Bronchial smooth muscle cell (primary cell): ENCODE measurements around the gene POLD2. TPM values are rescaled to one million over a fixed set of nuclear protein-coding genes. Genes with fewer than 3 reads are reported as not detected.

Experiments
- total RNA-seq: library from RNA; depleted of rRNA; stranded (reverse); fragments of >200 nt; gene quantifications from 2 replicates; pipeline ENCODE4 v1.2.1, GENCODE V29; 2014

Gene POLD2
- 57.8 and 61.7 TPM in 2 replicates for total RNA-seq

DNA sequence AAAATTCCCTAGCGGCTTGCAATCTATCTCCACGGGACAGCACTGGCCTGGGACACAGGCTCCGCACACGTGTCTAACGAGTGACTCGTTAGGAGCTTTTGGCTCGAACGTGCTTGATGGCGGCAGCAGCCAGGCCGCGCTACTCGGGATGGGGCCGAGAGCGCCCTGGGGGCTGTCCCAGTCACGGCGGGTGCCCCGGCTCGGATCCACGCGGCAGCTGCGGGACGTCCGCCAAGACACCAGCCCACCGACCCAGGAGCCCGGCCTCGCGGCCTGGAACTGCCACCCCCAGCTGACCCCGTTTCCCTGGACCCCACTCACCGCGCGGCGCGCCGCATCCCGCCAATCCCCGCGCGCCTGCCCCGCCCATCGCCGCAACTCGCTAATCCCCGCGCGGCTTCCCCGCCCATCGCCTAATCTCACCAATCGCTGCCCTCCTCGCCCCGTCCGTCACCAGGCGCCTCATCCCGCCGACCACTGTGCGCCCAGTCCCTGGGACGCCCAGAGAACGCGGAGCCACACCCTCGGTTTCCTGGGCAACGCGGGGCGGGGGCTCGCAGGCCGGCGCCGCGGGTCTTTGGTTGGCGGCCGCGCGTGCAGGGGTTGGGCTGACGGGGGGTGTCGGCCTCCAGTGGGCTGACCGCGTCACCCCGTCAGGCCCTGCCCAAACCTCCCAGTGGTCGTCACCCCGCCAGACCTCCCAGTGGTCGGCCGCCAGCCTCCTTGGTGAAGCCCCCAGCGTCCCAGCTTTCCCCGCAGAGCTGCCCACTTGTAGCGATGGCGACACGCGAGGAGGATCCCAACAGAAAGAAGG lies at the start of gene POLD2:
Gene POLD2, minus strand, starts transcription at position 359 of the 814 bp plus-strand sequence. CDS start 1,495 bp downstream, outside the sequence.

GRCh38 chr7:44141221-44141850 lies 18.0 kb upstream of the POLD2 start, which contains the start of gene MYL7:
TSS of gene MYL7 (minus strand) at chr7:44141332. CDS start at chr7:44141305, 27 bp downstream.

DNA sequence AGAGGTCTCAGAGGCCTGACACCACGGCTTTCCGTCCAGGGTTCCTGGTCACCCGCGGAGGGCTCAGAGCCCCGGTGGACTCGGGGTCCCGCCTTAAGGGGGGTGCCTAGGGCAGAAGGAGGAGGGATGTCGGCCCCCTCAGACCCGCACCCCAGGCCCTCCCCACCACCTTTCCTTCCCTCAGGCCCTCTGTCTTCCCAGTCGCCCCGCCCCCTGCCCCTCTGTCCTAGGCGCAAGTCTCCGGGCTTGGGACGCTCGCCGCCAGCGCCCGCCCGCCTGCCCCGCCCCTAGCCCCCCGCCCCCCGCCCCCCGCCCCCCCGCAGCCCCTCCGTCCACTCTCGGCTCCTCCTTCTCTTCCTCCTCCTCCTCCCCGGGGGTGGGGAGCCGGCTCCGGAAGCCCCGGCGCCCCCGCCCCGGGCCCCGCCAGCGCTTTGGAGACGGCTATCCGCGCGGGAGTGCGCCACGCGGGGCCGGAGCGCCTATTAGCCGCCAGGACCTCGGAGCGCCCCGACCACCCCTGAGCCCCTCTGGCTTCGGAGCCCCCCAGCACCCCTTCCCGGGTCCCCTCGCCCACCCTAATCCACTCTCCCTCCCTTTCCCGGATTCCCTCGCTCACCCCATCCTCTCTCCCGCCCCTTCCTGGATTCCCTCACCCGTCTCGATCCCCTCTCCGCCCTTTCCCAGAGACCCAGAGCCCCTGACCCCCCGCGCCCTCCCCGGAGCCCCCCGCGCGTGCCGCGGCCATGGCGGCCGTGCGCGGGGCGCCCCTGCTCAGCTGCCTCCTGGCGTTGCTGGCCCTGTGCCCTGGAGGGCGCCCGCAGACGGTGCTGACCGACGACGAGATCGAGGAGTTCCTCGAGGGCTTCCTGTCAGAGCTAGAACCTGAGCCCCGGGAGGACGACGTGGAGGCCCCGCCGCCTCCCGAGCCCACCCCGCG lies 19.2 kb downstream of the POLD2 start, which contains the start of gene AEBP1:
Gene AEBP1, plus strand, starts transcription at position 423 of the 937 bp plus-strand sequence. Its CDS starts 321 bp downstream, at position 744.

GRCh38 chr7:44065431-44066110 lies 57.8 kb downstream of the POLD2 start, which contains the start of gene PGAM2:
TSS of gene PGAM2 (minus strand) at chr7:44065567. CDS start at chr7:44065529, 38 bp downstream.

Other genes with a start within 250 kb of the POLD2 start
- 27.0 and 27.4 TPM in 2 replicates for gene URGCP, start 217.0 kb downstream of the POLD2 start, total RNA-seq
- gene UBE2D4, start 197.1 kb downstream of the POLD2 start, total RNA-seq = 4.7 and 12.1 TPM in 2 replicates
- under 0.01 TPM in 1 of 2 replicates, not detected in the other for gene SPDYE1, start 125.7 kb downstream of the POLD2 start, total RNA-seq
- gene DBNL, start 78.8 kb downstream of the POLD2 start, total RNA-seq = 101 and 140 TPM in 2 replicates
- gene PGAM2, start 58.0 kb downstream of the POLD2 start, total RNA-seq = 0.09 and 0.63 TPM in 2 replicates
- gene POLM, start 41.0 kb downstream of the POLD2 start, total RNA-seq = 7.6 and 9.9 TPM in 2 replicates
- 16.6 and 20.2 TPM in 2 replicates for gene AEBP1, start 19.2 kb downstream of the POLD2 start, total RNA-seq
- 0.47 TPM in 1 of 2 replicates, not detected in the other for gene MYL7, start 17.8 kb upstream of the POLD2 start, total RNA-seq
- gene GCK, start 65.9 kb upstream of the POLD2 start, total RNA-seq = 1.1 and 3.2 TPM in 2 replicates
- gene YKT6, start 77.4 kb upstream of the POLD2 start, total RNA-seq = 45.6 and 70.6 TPM in 2 replicates
- gene CAMK2B, start 202.0 kb upstream of the POLD2 start, total RNA-seq = 0.17 TPM in 1 of 2 replicates, not detected in the other